Stimulated activated CD4-positive, alpha-beta T cell treated with anti-CD3 and anti-CD28 coated beads, TNF-alpha, amount 100 ng/mL, for 24 hours (primary cell): ENCODE results near the gene INSYN2B.

ENCODE experiments used
- DNase-seq, 3 experiments: peaks; one replicate each; pipeline ENCODE4 v3.0.0-alpha.2; 2020; ENCODE audit warnings: low read depth in 3 of 3

Gene INSYN2B

GRCh38 chr5:169980418-169981053 is at the start of gene INSYN2B:
Gene INSYN2B (minus strand): TSS chr5:169980495. CDS start chr5:169883898, 96,597 bp downstream.
- DNase-seq = peak in 1 of 3 experiments; percentile 12

GRCh38 chr5:170028124-170028523 is 47.8 kb upstream of the INSYN2B start:
- no peak for DNase-seq

- no peak for DNase-seq
Measured at GRCh38 chr5:170025853-170026252, 45.6 kb upstream of the INSYN2B start.

GRCh38 chr5:170021506-170021905 is 41.2 kb upstream of the INSYN2B start:
- DNase-seq = no peak

- DNase-seq = no peak
Measured at GRCh38 chr5:170020423-170020822, 40.1 kb upstream of the INSYN2B start.

- DNase-seq = no peak
Measured at GRCh38 chr5:170012622-170013021, 32.3 kb upstream of the INSYN2B start.

- no peak for DNase-seq
Measured at GRCh38 chr5:170011751-170012150, 31.5 kb upstream of the INSYN2B start.

- no peak for DNase-seq
Measured at GRCh38 chr5:170010595-170010994, 30.3 kb upstream of the INSYN2B start.

- no peak for DNase-seq
Measured at GRCh38 chr5:170008376-170008775, 28.1 kb upstream of the INSYN2B start.

- no peak for DNase-seq
Measured at GRCh38 chr5:170006021-170006420, 25.7 kb upstream of the INSYN2B start.

GRCh38 chr5:170000155-170000554 is 19.9 kb upstream of the INSYN2B start:
- DNase-seq = no peak

GRCh38 chr5:169999621-170000020 is 19.3 kb upstream of the INSYN2B start:
- no peak for DNase-seq

GRCh38 chr5:169997798-169998197 is 17.5 kb upstream of the INSYN2B start:
- DNase-seq = no peak

GRCh38 chr5:169993485-169993790 is 13.1 kb upstream of the INSYN2B start:
- DNase-seq = no peak

- no peak for DNase-seq
Measured at GRCh38 chr5:169992789-169993484, 12.6 kb upstream of the INSYN2B start.

- no peak for DNase-seq
Measured at GRCh38 chr5:169991115-169991869, 11.0 kb upstream of the INSYN2B start.

GRCh38 chr5:169989365-169989764 is 9.1 kb upstream of the INSYN2B start:
- DNase-seq = no peak

GRCh38 chr5:169988947-169989346 is 8.7 kb upstream of the INSYN2B start:
- DNase-seq = no peak

- DNase-seq = no peak
Measured at GRCh38 chr5:169988206-169988605, 7.9 kb upstream of the INSYN2B start.

- no peak for DNase-seq
Measured at GRCh38 chr5:169979871-169980270, 424 bp downstream of the INSYN2B start.

- DNase-seq = no peak
Measured at GRCh38 chr5:169978714-169979113, 1.6 kb downstream of the INSYN2B start.

- no peak for DNase-seq
Measured at GRCh38 chr5:169974121-169974770, 6.0 kb downstream of the INSYN2B start.
